Measurements from ENCODE around the gene PARD3. TPM values are rescaled to one million over a fixed set of nuclear protein-coding genes. Genes with fewer than 3 reads are reported as not detected.
"Not testable (repeated sequence)": the region's sequence is repeated elsewhere in the genome, so short reads cannot be mapped to it uniquely, and the experiment has no call there.

Gene PARD3
- total RNA-seq, 3 donors from 2014 or later: 0.35 to 0.53 (median 0.37) TPM

- no peaks in the 10 kb centered on the region for H3K4me1 Mint-ChIP-seq (ENCODE audit: low read depth)
- no peaks in the 10 kb centered on the region for H3K36me3 Mint-ChIP-seq (ENCODE audit: insufficient read depth)
- H3K27me3 Mint-ChIP-seq (ENCODE audit: low read depth): no peaks in the 10 kb centered on the region
- ATAC-seq (no peak), DNase-seq (no peak)
- H3K9me3 Mint-ChIP-seq: peaks cover 5% of the 10 kb centered on the region
- H3K4me3 Mint-ChIP-seq: no peak overlapping the region
Measured at GRCh38 chr10:34079702-34080484, 735.2 kb downstream of the PARD3 start.

GRCh38 chr10:34078745-34079470 lies 736.2 kb downstream of the PARD3 start:
- no peak for ATAC-seq
- Mint-ChIP-seq H3K4me1 (ENCODE audit: low read depth) (no peaks in the 10 kb centered on the region), H3K4me3 (no peak overlapping the region), H3K9me3 (peaks cover 4% of the 10 kb centered on the region), H3K27me3 (ENCODE audit: low read depth) (no peaks in the 10 kb centered on the region), H3K36me3 (ENCODE audit: insufficient read depth) (no peaks in the 10 kb centered on the region)
- DNase-seq: no peak

DNA sequence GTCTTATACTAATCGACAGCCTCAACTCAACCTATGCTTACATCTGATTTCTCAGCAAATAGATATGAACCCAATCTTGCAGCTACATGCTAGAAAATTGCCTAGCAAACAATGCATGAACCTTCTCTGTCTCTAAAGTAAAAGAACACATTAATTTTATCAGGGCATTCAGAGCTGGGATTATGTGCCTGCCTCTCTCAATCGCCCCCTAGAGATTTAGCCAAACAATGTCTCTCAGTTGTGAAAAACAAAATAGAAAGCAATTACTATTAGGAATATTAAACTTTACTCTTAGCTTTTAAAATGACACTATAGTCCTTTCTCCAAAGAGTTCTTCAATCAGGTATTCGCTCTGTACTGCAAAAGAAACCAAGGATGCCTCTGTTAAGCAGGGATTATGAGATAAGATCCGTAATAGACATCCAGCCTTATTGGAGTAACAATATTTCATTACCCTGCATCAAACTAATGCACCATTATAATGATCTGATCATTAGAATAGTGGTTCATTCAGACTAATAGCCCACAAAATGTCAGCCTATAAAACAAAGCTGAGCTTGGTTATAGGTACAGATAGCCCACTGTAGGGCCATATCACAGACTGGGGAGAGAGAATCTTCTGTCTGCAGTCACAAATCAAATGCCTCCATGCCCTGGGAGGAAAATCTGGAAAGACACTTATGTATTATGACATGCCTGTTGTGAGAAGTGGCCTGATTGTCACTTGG lies 736.9 kb downstream of the PARD3 start:
- Mint-ChIP-seq H3K4me1 (ENCODE audit: low read depth) (no peaks in the 10 kb centered on the region), H3K36me3 (ENCODE audit: insufficient read depth) (no peaks in the 10 kb centered on the region), H3K27me3 (ENCODE audit: low read depth) (no peaks in the 10 kb centered on the region), H3K9me3 (no peaks in the 10 kb centered on the region), H3K4me3 (no peak overlapping the region)
- ATAC-seq: no peak
- DNase-seq: no peak

- no peak for DNase-seq
- Mint-ChIP-seq H3K27me3 (ENCODE audit: low read depth) (no peaks in the 10 kb centered on the region), H3K36me3 (ENCODE audit: insufficient read depth) (no peaks in the 10 kb centered on the region), H3K4me1 (ENCODE audit: low read depth) (no peaks in the 10 kb centered on the region), H3K9me3 (no peaks in the 10 kb centered on the region), H3K4me3 (no peak overlapping the region)
- ATAC-seq: no peak
Measured at GRCh38 chr10:34076443-34076842, 738.7 kb downstream of the PARD3 start.

DNA sequence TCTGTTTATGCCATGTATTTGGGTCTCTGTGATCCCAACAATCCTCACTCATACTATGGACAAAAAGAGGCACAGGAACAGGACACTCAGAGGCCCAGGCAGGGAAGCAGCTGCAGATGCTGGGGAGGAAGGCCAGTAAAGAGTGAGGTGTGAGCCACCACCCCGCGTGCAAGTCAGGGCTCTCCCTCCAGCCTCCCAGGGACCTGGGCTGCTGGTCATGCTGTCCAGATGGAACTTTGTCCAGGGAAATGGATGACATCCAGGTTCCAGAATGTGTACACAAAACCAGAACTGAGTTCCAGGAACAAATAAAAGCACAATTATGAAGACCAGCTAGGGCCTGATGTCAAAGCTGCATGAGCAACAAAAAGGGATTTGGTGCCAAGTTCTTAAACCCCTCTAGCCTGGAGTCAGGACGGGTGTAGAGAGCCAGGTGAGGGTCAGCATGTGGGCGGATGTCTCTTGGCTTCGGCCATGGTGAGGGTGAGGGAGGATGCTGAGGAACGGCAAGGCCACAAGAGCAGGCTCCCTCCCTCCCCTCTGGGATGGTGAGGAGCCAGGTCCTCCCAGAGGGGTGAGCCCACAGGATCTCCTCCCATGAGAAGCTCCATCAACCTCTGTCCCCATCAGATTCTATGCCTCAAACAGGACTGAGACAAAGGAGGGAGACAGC lies 739.7 kb downstream of the PARD3 start:
- ATAC-seq (no peak), DNase-seq (no peak)
- Mint-ChIP-seq H3K36me3 (ENCODE audit: insufficient read depth) (no peaks in the 10 kb centered on the region), H3K9me3 (no peaks in the 10 kb centered on the region), H3K4me1 (ENCODE audit: low read depth) (no peaks in the 10 kb centered on the region), H3K4me3 (no peak overlapping the region), H3K27me3 (ENCODE audit: low read depth) (no peaks in the 10 kb centered on the region)

GRCh38 chr10:34074051-34074450 lies 741.0 kb downstream of the PARD3 start:
- DNase-seq (no peak), ATAC-seq (no peak)
- Mint-ChIP-seq H3K4me3 (no peak overlapping the region), H3K9me3 (no peaks in the 10 kb centered on the region), H3K4me1 (ENCODE audit: low read depth) (no peaks in the 10 kb centered on the region), H3K36me3 (ENCODE audit: insufficient read depth) (no peaks in the 10 kb centered on the region), H3K27me3 (ENCODE audit: low read depth) (no peaks in the 10 kb centered on the region)

- H3K4me3 Mint-ChIP-seq; H3K4me1 Mint-ChIP-seq (ENCODE audit: low read depth); H3K27me3 Mint-ChIP-seq (ENCODE audit: low read depth); H3K36me3 Mint-ChIP-seq (ENCODE audit: insufficient read depth); ATAC-seq; H3K9me3 Mint-ChIP-seq; DNase-seq: not testable (repeated sequence)
Measured at GRCh38 chr10:34067741-34068140, 747.4 kb downstream of the PARD3 start.

- DNase-seq (no peak), ATAC-seq (no peak)
- no peak overlapping the region for H3K4me3 Mint-ChIP-seq
- no peaks in the 10 kb centered on the region for H3K27me3 Mint-ChIP-seq (ENCODE audit: low read depth)
- H3K36me3 Mint-ChIP-seq (ENCODE audit: insufficient read depth): no peaks in the 10 kb centered on the region
- no peaks in the 10 kb centered on the region for H3K4me1 Mint-ChIP-seq (ENCODE audit: low read depth)
- peaks cover 12% of the 10 kb centered on the region for H3K9me3 Mint-ChIP-seq
Measured at GRCh38 chr10:34063592-34063991, 751.5 kb downstream of the PARD3 start.

DNA sequence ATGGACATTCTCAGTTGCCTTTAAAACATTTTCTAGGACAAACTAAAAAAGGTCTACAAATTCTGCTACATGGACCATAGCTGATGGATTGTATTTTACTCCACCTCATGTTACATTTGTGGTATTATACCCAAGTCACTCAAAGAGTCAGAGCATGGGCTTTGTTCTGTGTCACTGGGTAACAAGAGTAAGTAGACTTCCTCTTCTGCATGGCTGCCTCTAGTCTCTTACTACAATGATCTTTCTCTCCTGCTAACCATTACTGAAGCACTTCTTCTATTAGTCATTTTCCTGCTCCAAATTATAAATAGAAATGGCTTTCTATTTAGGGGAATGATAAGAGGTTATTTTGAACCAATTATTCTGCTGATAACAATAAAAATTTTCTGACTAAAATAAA lies 753.3 kb downstream of the PARD3 start:
- H3K4me1 Mint-ChIP-seq (ENCODE audit: low read depth): no peaks in the 10 kb centered on the region
- H3K4me3 Mint-ChIP-seq: no peak overlapping the region
- DNase-seq: no peak
- no peak for ATAC-seq
- no peaks in the 10 kb centered on the region for H3K27me3 Mint-ChIP-seq (ENCODE audit: low read depth)
- H3K36me3 Mint-ChIP-seq (ENCODE audit: insufficient read depth): no peaks in the 10 kb centered on the region
- peaks cover 11% of the 10 kb centered on the region for H3K9me3 Mint-ChIP-seq
